Fibroblast of mammary gland (primary cell): ENCODE measurements around the gene ZNF275.
A peak's percentile ranks its signal among the peaks of the same experiment; 100 is the strongest.

Experiments used
- DNase-seq: peaks from one replicate; pipeline ENCODE4 v3.0.0-alpha.2; 2010; ENCODE audit warnings: low read depth
- H3K4me3 ChIP-seq: 2 replicates; pipeline ENCODE4 v1.5.1; 2011; ENCODE audit warnings: low read depth, mild to moderate bottlenecking, low read length, moderate library complexity; ENCODE audit not compliant: control insufficient read depth
- TF ChIP-seq, protein P1 (sequence below): conservative IDR thresholded peaks from 2 replicates; pipeline ENCODE4 v1.5.1; 2011; ENCODE audit warnings: low read depth, low read length, inconsistent platforms; ENCODE audit not compliant: control insufficient read depth, insufficient read depth

Gene ZNF275

DNA sequence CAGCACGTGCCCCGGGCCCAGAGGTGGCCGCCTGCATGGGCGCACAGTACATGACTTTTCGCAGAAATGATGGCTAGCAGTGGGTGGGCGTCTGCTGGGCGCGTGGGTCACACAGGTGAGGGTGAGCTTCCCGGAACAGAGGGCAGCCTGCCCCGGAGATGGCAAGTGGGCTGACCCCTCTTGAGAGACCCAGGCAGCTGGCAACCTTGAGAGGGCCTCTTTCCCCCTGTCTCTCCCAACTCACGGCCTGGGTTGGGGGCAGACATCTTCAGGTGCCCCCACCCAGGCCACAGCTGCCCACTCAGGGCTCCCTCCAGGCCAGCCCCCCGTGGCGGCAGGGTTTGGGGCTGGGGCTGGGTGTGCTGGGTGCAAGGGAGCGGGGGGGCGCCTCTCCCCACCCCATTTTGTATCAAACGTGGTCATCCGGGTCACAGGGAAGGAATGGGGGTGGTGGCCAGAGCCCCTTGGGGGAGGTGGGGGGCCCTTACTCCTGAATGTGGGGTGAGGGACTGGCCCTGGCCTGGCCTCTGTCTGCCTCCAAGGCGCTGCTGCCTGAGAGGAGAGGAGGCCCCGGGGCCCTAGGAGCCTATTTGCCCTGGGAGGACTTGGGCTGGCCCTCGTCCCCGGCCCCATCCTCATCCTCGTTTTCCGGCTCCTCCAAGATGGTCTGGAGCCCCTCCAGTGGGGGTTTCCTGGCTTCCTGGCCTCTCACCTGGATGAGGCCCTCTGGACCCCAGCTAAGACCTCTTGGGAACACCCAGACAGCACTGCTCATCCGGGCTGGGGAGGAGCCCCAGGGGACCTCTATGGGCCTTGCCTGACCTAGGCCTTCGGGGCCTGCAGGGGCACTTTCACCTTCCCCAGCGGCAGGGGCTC lies 62.6 kb downstream of the ZNF275 start:
- H3K4me3 ChIP-seq = no peak overlapping the region
- DNase-seq = no peak
- TF ChIP-seq, protein P1, sequence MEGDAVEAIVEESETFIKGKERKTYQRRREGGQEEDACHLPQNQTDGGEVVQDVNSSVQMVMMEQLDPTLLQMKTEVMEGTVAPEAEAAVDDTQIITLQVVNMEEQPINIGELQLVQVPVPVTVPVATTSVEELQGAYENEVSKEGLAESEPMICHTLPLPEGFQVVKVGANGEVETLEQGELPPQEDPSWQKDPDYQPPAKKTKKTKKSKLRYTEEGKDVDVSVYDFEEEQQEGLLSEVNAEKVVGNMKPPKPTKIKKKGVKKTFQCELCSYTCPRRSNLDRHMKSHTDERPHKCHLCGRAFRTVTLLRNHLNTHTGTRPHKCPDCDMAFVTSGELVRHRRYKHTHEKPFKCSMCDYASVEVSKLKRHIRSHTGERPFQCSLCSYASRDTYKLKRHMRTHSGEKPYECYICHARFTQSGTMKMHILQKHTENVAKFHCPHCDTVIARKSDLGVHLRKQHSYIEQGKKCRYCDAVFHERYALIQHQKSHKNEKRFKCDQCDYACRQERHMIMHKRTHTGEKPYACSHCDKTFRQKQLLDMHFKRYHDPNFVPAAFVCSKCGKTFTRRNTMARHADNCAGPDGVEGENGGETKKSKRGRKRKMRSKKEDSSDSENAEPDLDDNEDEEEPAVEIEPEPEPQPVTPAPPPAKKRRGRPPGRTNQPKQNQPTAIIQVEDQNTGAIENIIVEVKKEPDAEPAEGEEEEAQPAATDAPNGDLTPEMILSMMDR = no peak

DNA sequence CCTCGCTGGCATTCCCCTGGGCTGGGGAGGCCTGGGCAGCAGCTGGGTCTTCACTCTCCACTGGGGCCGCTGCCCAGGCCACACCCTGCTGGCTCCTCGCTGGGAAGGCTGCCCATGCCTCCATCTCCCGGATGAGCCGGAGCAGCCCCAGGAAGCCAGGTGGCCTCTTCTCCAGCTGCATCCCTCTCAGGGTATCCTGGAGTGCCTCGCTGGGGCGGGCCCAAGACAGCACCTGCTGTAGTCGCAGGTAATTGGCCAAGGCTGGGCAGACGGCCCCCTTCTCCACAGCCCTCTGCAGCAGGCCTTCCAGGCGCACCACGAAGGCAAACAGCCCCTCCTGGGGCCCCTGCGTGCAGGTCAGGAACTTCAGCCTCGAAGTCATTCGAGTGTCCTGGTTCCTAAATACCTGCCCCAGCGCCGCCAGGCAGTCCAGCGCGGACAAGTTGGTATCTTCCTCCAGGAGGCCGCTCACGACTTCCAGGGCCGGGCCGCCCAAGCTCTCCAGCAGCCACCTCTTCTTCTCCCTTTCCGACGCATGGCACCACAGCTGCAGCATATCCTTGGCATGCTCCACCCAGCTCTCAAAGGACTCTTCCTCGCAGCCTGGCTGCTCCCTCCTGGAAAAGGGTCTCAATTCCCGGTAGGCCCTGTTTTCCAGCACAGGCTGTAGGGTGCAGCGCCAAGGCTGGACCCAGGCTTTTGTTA lies 63.5 kb downstream of the ZNF275 start:
- TF ChIP-seq, protein P1 = no peak
- no peak for DNase-seq
- H3K4me3 ChIP-seq = no peak overlapping the region

DNA sequence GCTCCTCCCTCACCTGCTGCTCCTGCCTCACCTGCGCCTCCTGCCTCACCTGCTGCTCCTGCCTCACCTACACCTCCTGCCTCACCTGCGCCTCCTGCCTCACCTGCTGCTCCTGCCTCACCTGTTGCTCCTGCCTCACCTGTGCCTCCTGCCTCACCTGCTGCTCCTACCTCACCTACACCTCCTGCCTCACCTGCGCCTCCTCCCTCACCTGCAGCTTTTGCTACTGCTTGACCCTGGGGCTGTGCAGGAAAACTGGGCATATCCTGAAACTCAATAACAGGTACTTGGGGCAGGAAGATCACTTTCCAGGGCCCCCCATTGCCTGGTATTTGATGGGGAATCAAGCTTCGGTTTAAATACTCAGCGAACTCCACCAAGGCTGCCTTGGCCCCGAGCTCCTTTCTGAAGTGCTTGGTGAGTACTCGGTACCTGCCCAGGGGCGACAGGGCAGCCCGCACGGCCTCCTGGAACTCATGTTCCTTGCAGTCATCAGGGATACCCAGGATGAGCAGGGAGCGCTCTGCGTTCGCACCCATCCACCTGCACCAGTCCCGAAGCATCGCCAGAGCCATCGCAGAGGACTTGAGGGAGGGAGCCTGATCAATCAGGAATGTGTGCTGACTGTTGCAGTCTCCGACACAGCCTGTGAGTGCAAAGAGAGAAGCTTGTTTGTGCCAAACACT lies 64.5 kb downstream of the ZNF275 start:
- no peak overlapping the region for H3K4me3 ChIP-seq
- no peak for DNase-seq
- TF ChIP-seq, protein P1 = no peak

DNA sequence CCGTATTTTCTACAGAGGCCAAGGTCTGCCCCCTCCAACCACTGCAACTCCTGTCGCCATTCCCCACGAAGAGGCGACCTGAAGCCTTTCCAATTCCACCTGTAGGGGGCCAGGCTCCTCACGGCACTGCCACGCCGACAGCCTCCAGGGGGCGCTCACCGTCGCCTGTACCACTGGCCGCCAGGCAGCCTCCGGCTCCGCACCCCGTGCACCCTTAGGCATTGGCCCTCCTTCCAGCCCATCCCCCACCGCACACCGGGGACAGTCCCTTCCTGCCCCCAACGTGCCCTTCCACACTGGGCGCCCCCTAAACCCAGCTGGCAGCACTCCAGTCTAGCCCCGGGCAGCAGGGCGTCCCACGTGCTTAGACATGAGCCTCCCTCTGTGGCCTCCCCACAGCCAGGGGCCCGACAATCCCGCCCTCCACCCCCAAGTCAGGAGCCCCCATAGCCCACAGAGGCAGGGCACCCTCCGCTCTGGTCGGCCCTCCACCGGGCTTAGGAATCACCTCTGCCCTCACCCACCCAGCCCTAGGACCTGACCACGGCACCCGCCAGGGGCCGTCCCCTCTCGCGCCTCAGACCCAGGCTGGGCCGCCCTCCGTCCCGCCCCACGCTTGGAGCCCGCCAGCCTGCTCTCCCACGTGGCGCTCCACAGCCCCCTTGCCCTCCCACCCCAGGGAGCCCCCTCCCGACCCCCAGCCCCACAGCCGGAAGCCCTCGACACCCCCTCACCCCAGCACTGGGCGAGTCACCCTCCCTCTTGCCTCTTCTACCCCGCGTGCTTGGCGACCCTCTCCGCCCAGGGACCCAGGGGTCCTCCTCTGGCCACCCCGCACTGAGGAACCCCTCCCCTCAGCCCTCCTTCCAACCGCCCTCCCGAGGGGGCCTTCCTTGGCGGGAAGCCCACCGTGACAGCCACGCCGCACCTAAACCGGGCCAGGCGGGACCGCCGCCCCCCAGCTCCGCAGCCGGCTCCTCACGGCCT lies 66.5 kb downstream of the ZNF275 start:
- TF ChIP-seq, protein P1 = peak; percentile 73
- no peak overlapping the region for H3K4me3 ChIP-seq
- peak; percentile 20 for DNase-seq

DNA sequence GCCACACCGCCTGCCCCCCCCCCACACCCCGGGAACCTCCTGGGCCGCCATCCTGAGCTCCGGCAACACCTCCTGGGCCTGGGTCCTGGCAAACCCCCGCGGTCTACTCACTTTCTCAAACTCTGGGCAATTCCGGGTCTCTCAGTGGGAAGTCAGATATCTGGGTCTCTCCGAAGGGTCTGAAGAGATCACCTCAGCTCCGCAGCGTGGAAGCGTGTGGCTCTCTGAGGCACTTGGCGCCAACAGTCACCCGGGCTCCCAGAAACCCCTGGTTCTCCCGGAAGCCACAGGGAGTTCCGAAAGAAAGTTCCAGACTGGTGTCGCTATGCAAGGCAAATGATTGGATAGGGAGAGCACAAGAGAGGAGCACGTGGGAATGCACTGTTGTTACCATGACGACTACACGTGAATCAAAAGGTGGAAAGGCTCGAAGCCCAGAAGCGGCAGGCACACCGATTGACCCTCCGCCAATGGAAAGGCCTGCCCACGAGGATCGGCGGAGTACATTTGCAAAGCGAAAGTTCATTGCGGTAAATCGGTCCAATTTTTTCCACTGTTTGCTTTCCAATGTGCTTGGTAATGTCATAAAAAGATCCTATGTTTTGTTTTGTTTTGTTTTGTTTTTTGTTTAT lies 67.3 kb downstream of the ZNF275 start, which contains the start of gene PNMA6E:
Gene PNMA6E (minus strand): TSS at position 218 of the 632 bp plus-strand sequence. CDS start 2,501 bp downstream, outside the sequence.
- DNase-seq = no peak
- TF ChIP-seq, protein P1 = no peak
- no peak within 1 kb of the TSS for H3K4me3 ChIP-seq
